Lower leg skin (tissue), 3 donors: ENCODE measurements around the gene MYO18B.

Experiments
- CTCF ChIP-seq, 3 donors: fragments of 450-650 bp; IDR thresholded peaks; one replicate each; pipeline ENCODE4 v1.5.1; 2016; ENCODE audit warnings: antibody characterized with exemption in 3 of 3, mild to moderate bottlenecking in 3 of 3, moderate library complexity in 2 of 3
- POLR2A ChIP-seq, 2 donors: fragments of 450-650 bp; IDR thresholded peaks; one replicate each; pipeline ENCODE4 v1.6.1; 2016 to 2017; ENCODE audit warnings: antibody characterized with exemption in 2 of 2, mild to moderate bottlenecking in 1 of 2, moderate library complexity in 1 of 2

- TF ChIP-seq CTCF (IDR thresholded peaks at IDR 0.05) (no peak), POLR2A (IDR thresholded peaks at IDR 0.05) (no peak)
Observed at GRCh38 chr22:25802018-25802417, 60.0 kb downstream of the MYO18B start.
